Neuronal stem cell (in vitro differentiated cells): ENCODE results near the gene RASA3.
A peak's percentile ranks its signal among the peaks of the same experiment; 100 is the strongest.

Source experiments
- DNase-seq: peaks from one replicate; pipeline ENCODE4 v3.0.0-alpha.2; 2013; ENCODE audit warnings: low spot score
- H2AFZ ChIP-seq: one replicate; pipeline ENCODE4 v1.6.1; 2013; ENCODE audit warnings: mild to moderate bottlenecking, low read length, inconsistent platforms
- H2AK5ac ChIP-seq: 2 replicates; pipeline ENCODE4 v1.6.1; 2013; ENCODE audit warnings: low read depth, mild to moderate bottlenecking, inconsistent platforms, low read length, moderate library complexity, mixed read lengths
- H2BK120ac ChIP-seq: 2 replicates; pipeline ENCODE4 v1.6.1; 2013; ENCODE audit warnings: low read depth, mild to moderate bottlenecking, inconsistent platforms, low read length, moderate library complexity, mixed read lengths
- H2BK12ac ChIP-seq: one replicate; pipeline ENCODE4 v1.6.1; 2013; ENCODE audit warnings: low read length, inconsistent platforms
- H2BK15ac ChIP-seq: 2 replicates; pipeline ENCODE4 v1.6.1; 2013; ENCODE audit warnings: mild to moderate bottlenecking, low read length, inconsistent platforms, mixed read lengths
- H2BK5ac ChIP-seq: one replicate; pipeline ENCODE4 v1.6.1; 2013; ENCODE audit warnings: inconsistent platforms, mild to moderate bottlenecking, low read length, moderate library complexity
- H3K14ac ChIP-seq: one replicate; pipeline ENCODE4 v1.6.1; 2013; ENCODE audit warnings: low read length, inconsistent platforms
- H3K18ac ChIP-seq: 2 replicates; pipeline ENCODE4 v1.6.1; 2013; ENCODE audit warnings: low read length, inconsistent platforms
- H3K23ac ChIP-seq: 2 replicates; pipeline ENCODE4 v1.6.1; 2013; ENCODE audit warnings: low read depth, mild to moderate bottlenecking, mixed read lengths, low read length, inconsistent platforms; ENCODE audit not compliant: poor library complexity
- H3K27ac ChIP-seq: replicated peaks from 3 replicates; pipeline ENCODE4 v1.5.1; 2013; ENCODE audit warnings: low read length, inconsistent platforms
- H3K27me3 ChIP-seq, 3 experiments: 2 replicates each; pipeline ENCODE4 v1.6.1; 2013; ENCODE audit warnings: low read length in 3 of 3, mild to moderate bottlenecking in 2 of 3, inconsistent platforms in 1 of 3, low read depth in 1 of 3, mixed read lengths in 1 of 3, moderate library complexity in 1 of 3; ENCODE audit not compliant: control insufficient read depth in 3 of 3, insufficient read depth in 3 of 3
- H3K36me3 ChIP-seq, 2 donors: replicated peaks in 1 of 2; 2 replicates each; pipeline ENCODE4 v1.6.1; 2013; ENCODE audit warnings: low read length in 2 of 2; ENCODE audit not compliant: control insufficient read depth in 2 of 2, insufficient read depth in 2 of 2
- H3K4ac ChIP-seq: 2 replicates; pipeline ENCODE4 v1.6.1; 2013; ENCODE audit warnings: inconsistent platforms, mild to moderate bottlenecking, low read length, moderate library complexity
- H3K4me1 ChIP-seq, 2 donors: 1 replicate in 1 of 2; 2 replicates in 1 of 2; pipeline ENCODE4 v1.6.1; 2013; ENCODE audit warnings: low read length in 2 of 2, low read depth in 1 of 2; ENCODE audit not compliant: control insufficient read depth in 2 of 2, insufficient read depth in 1 of 2
- H3K4me2 ChIP-seq: one replicate; pipeline ENCODE4 v1.6.1; 2013; ENCODE audit warnings: mild to moderate bottlenecking, low read length, inconsistent platforms; ENCODE audit not compliant: insufficient read depth, poor library complexity, severe bottlenecking
- H3K4me3 ChIP-seq, 2 donors: 2 replicates each; pipeline ENCODE4 v1.5.1; 2013; ENCODE audit warnings: low read length in 2 of 2, mild to moderate bottlenecking in 2 of 2, inconsistent platforms in 1 of 2, moderate library complexity in 1 of 2
- H3K79me1 ChIP-seq: one replicate; pipeline ENCODE4 v1.6.1; 2013; ENCODE audit warnings: low read depth, mild to moderate bottlenecking, inconsistent platforms, low read length, moderate library complexity
- H3K9ac ChIP-seq: one replicate; pipeline ENCODE4 v1.6.1; 2013; ENCODE audit warnings: mild to moderate bottlenecking, low read depth, low read length, inconsistent platforms; ENCODE audit not compliant: poor library complexity
- H3K9me3 ChIP-seq, 2 donors: replicated peaks in 1 of 2; 2 replicates each; pipeline versions ENCODE3 to v1.6.1; 2013; ENCODE audit warnings: low read length in 2 of 2, mild to moderate bottlenecking in 2 of 2, inconsistent platforms in 1 of 2, low read depth in 1 of 2, mixed read lengths in 1 of 2, moderate library complexity in 1 of 2; ENCODE audit not compliant: control insufficient read depth in 2 of 2, insufficient read depth in 1 of 2
- H4K8ac ChIP-seq: one replicate; pipeline ENCODE4 v1.6.1; 2013; ENCODE audit warnings: low read depth, mild to moderate bottlenecking, inconsistent platforms, low read length, moderate library complexity
- H4K91ac ChIP-seq: one replicate; pipeline ENCODE4 v1.6.1; 2013; ENCODE audit warnings: low read length, low read depth, mild to moderate bottlenecking, inconsistent platforms; ENCODE audit not compliant: poor library complexity
- WGBS, 2 donors: extraction: QIAGEN DNeasy Blood & Tissue Kit; methylation state at CpG; one replicate each; pipeline ENCODE4 v1.1.7; 2013; ENCODE audit warnings: missing lambda C conversion rate in 2 of 2, mixed read lengths in 1 of 2; ENCODE audit not compliant: insufficient read length in 2 of 2, insufficient replicate concordance in 1 of 2; ENCODE audit errors: extremely low coverage in 2 of 2; 5-methylcytosine and 5-hydroxymethylcytosine counted together

The RASA3 gene

DNA sequence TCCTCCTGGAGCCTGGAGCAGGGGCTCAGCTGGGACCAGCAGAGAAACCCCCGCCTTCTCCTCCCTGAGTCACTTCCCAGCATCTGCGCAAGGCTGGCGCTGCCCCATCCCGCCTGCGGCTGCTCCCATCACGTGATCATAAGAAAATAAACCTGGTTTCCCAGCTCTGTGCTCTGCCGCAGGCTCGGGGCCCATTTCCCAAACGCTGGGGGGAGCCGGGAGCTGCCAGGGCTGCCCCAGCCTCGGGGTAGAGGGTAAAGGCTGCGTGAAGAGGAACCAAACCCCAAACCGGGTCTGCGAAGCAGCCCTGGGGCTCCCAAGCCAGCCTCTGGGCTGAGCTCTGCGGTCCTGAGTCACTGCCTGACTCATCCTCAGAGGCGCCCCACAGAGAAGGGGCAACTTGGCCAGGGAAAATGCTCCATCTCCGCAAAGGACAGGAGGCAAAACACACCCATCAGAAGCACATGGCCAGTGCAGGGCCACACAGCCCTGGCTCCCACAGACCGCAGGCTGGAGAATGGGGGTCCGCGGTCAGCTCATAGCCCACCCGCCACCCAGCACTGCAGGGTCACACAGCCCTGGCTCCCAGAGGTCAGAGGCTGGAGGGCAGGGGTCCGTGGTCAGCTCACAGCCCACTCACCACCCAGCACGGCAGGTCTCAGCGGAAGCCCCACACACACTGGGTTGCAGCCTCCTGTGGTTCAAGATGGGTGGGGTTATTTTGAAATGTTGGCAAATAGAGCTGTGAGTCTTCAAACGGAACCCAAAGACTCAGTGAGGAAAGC, 67.1 kb downstream of the RASA3 start:
- no CpG with 5 or more reads among the region's 25 CpGs for WGBS, 2 donors
- Histone ChIP-seq H4K8ac (peak overlapping the region; percentile 83), H2BK15ac (peak overlapping the region; percentile 91), H2BK12ac (peak overlapping the region; percentile 99), H3K4me2 (peak overlapping the region; percentile 19), H3K4me1 (peaks cover 28 to 43% of the 10 kb centered on the region in 2 donors), H2AFZ (peak overlapping the region; percentile 80), H3K36me3 (peaks cover 0 to 8% of the 10 kb centered on the region in 2 donors), H3K18ac (peak overlapping the region; percentile 98), H3K4ac (peak overlapping the region; percentile 99), H3K27ac (peak overlapping the region; percentile 99), H3K23ac (peak overlapping the region; percentile 45), H3K14ac (peak overlapping the region; percentile 85), H2BK5ac (peak overlapping the region; percentile 96), H4K91ac (peak overlapping the region; percentile 99), H2BK120ac (peak overlapping the region; percentile 98), H2AK5ac (peak overlapping the region; percentile 100), H3K27me3 (no peaks in the 10 kb centered on the region), H3K9me3 (peaks cover 0 to 4% of the 10 kb centered on the region in 2 donors), H3K4me3 (peak overlapping the region; percentile 5 to 31), H3K9ac (peak overlapping the region; percentile 78), H3K79me1 (peaks cover 7% of the 10 kb centered on the region)
- no peak for DNase-seq

DNA sequence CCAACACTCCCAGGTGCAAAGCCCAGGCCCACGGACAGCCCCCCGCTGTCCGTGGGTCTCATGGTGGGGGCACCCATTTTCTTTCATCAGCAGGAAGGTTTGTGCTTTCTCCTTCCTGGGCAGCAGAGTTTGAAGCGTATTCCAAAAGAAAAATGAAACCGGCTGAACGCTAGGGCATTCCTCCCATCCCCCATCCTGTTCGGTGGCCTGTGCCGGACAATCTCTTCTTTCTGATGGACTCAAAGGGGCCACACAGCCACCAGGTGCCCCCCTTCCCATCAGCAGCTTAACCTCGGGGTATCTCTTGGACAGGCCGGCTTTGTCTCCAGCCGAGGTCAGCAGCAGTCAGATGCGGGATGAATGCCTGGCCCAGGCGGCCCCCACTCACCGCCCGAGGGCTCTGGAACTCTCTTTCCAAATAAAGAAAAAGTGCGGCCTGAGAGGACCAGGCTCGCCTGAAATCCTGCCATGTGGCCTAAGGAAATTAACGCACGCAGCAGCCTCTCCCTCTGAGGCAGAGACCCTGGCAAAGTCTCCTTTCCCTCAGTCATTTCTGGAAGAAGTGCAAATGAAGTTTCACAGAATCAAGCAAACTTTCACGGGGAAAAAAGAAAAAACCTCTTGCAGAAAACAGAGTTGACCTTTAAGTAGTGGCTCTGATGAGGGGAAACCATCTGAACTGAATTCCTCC, 67.8 kb downstream of the RASA3 start:
- no peak overlapping the region for H3K9ac ChIP-seq
- peak overlapping the region; percentile 99 for H2BK5ac ChIP-seq
- H2AK5ac ChIP-seq: peak overlapping the region; percentile 100
- peak overlapping the region; percentile 99 for H2BK120ac ChIP-seq
- H4K91ac ChIP-seq: peak overlapping the region; percentile 100
- no CpG with 5 or more reads among the region's 20 CpGs for WGBS, 2 donors
- H3K79me1 ChIP-seq: peaks cover 10% of the 10 kb centered on the region
- DNase-seq: peak; percentile 79
- H3K4me2 ChIP-seq: no peak overlapping the region
- peaks cover 0 to 5% of the 10 kb centered on the region in 2 donors for H3K9me3 ChIP-seq
- peak overlapping the region; percentile 80 for H2AFZ ChIP-seq
- peaks cover 2 to 15% of the 10 kb centered on the region in 2 donors for H3K36me3 ChIP-seq
- peak overlapping the region; percentile 99 for H3K27ac ChIP-seq
- H2BK15ac ChIP-seq: peak overlapping the region; percentile 95
- peak overlapping the region; percentile 94 for H3K23ac ChIP-seq
- H2BK12ac ChIP-seq: peak overlapping the region; percentile 100
- peaks cover 34 to 43% of the 10 kb centered on the region in 2 donors for H3K4me1 ChIP-seq
- H4K8ac ChIP-seq: no peak overlapping the region
- peak overlapping the region in 1 of 2 donors; percentile 31 for H3K4me3 ChIP-seq
- no peak overlapping the region for H3K4ac ChIP-seq
- peak overlapping the region; percentile 85 for H3K14ac ChIP-seq
- no peaks in the 10 kb centered on the region for H3K27me3 ChIP-seq
- peak overlapping the region; percentile 100 for H3K18ac ChIP-seq

DNA sequence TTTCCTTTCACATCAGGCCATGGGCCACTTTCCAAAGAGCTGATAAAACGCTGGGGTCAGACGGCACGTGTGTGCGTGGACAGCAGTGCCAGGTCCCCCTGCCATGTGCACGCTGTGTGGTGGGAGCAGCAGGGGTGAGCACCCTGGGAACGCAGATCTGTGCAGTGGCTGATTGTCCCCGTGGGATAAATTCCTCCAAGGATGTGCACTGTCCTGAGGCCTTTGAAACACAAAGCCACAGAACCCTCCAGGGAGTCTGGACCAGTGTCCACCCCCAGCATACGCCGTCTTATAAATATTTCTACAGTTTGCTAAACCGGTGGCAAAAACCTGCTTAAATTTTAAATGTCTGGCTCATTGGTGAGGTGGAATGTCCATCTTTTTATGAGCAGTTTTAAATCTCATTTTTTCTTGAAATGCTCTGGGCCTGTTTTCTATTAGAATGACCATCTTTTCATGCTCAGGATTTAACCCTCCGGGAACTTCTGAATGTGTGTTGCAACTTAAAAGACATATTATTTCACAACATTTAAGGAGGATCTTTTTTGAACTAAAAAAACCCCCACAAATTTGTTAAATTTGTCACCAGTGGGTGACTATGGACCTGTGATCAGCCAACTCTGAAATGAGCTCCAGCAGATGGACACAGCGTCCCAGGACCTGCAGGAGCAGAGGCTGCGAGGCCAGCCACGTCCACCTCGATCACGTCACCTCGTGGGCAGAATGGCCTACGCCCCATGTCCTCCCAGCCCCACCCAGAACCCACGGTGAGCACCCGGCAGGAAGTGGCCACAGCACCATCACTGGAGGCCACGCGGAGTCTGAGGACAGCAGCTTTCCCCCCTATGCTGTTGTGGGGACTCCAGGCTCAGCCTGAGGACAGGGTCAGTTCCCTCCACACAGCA, 68.6 kb downstream of the RASA3 start:
- no peak overlapping the region for H3K4me2 ChIP-seq
- no peak for DNase-seq
- peak overlapping the region; percentile 99 for H3K27ac ChIP-seq

More for the DNA sequence above, 68.6 kb downstream of the RASA3 start:
- Histone ChIP-seq H3K9me3 (peaks cover 0 to 5% of the 10 kb centered on the region in 2 donors), H2AFZ (peak overlapping the region; percentile 80), H4K91ac (peak overlapping the region; percentile 100), H2BK120ac (peak overlapping the region; percentile 99), H3K4me3 (peak overlapping the region in 1 of 2 donors; percentile 31), H3K4me1 (peaks cover 33 to 37% of the 10 kb centered on the region in 2 donors), H4K8ac (peak overlapping the region; percentile 86), H3K79me1 (peaks cover 10% of the 10 kb centered on the region), H3K9ac (peak overlapping the region; percentile 88), H3K27me3 (no peaks in the 10 kb centered on the region), H2BK12ac (peak overlapping the region; percentile 100), H3K4ac (peak overlapping the region; percentile 99), H3K14ac (peak overlapping the region; percentile 85), H3K36me3 (peaks cover 2 to 15% of the 10 kb centered on the region in 2 donors), H3K23ac (peak overlapping the region; percentile 94), H2BK5ac (peak overlapping the region; percentile 99), H2BK15ac (peak overlapping the region; percentile 96), H3K18ac (peak overlapping the region; percentile 100), H2AK5ac (peak overlapping the region; percentile 100)
- no CpG with 5 or more reads among the region's 22 CpGs for WGBS, 2 donors
